DND-41 (cell line): ENCODE data around the gene CD4.

ENCODE experiments used
- EZH2 ChIP-seq: IDR thresholded peaks from 3 replicates; pipeline ENCODE4 v1.6.1; 2012; ENCODE audit warnings: borderline replicate concordance, low read depth, mild to moderate bottlenecking, moderate library complexity, low read length, inconsistent platforms; ENCODE audit not compliant: severe bottlenecking
- TF ChIP-seq, protein P1 (sequence below): IDR thresholded peaks from 2 replicates; pipeline ENCODE4 v1.5.1; 2012; ENCODE audit warnings: borderline replicate concordance, low read length, moderate library complexity, mild to moderate bottlenecking; ENCODE audit not compliant: poor library complexity, severe bottlenecking; ENCODE audit errors: extremely low read depth

DNA sequence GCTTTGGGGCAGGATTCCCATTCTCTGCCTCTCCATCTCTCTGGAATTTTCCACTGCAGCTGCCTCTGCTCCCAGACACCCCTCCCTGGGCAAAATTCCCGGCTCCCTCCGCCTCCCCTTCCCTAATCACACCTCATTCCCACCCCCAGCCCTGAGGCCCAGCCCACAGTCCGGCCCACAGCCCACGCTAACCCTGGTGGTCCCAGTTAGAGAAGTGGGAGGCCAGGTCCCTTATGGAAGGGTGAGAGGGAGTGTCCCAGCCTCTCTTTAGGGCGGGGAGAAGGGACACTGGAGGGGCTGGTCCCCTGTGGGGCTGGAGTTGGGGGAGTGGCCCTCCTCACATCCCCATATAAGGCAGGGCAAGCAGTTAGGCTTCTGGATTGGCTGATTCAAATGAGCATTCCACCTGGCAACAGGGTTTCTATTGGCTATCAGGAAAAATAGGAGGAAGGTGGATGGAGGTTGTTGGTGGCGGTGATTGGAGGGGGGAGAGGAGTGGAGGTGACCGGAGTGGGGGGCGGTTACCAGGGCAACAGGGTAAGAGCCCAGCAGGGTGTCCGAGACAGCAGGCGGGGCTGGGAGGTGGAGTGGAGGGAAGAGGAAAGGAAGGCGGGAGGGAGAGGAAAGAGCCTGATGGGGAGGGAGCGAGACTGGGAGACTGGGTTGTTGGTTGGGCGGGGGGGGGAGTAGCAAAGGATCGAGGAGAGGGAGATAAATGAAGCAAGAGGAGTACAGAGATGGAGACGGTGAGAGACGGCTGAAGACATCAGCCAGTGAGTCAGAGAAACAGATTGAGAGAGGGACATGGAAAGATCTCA, 25.1 kb upstream of the CD4 start:
- TF ChIP-seq, protein P1, sequence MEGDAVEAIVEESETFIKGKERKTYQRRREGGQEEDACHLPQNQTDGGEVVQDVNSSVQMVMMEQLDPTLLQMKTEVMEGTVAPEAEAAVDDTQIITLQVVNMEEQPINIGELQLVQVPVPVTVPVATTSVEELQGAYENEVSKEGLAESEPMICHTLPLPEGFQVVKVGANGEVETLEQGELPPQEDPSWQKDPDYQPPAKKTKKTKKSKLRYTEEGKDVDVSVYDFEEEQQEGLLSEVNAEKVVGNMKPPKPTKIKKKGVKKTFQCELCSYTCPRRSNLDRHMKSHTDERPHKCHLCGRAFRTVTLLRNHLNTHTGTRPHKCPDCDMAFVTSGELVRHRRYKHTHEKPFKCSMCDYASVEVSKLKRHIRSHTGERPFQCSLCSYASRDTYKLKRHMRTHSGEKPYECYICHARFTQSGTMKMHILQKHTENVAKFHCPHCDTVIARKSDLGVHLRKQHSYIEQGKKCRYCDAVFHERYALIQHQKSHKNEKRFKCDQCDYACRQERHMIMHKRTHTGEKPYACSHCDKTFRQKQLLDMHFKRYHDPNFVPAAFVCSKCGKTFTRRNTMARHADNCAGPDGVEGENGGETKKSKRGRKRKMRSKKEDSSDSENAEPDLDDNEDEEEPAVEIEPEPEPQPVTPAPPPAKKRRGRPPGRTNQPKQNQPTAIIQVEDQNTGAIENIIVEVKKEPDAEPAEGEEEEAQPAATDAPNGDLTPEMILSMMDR = no peak
- no peak for TF ChIP-seq EZH2
